Endothelial cell of umbilical vein (primary cell): ENCODE results near the gene GPR37L1. TPM values are rescaled to one million over a fixed set of nuclear protein-coding genes. Genes with fewer than 3 reads are reported as not detected.

Experiments used
- BruUV-seq: library from RNA; stranded (reverse); fragments of 400-500 nt; replicated peaks from 2 replicates; lab custom pipeline; 2021; lab: Mats Ljungman, UMichigan
- CTCF ChIA-PET: fragments of 300-600, 350-600 bp; sonication (Branson Sonifier 250); formaldehyde crosslinking; loops from one replicate; lab custom pipeline; 2021; ENCODE audit warnings: antibody characterized with exemption, inconsistent platforms; lab: Charles Lee
- POLR2A ChIA-PET: fragments of 300-600, 350-600 bp; sonication (Branson Sonifier 250); formaldehyde crosslinking; loops from one replicate; lab custom pipeline; 2021; ENCODE audit warnings: antibody characterized with exemption, inconsistent platforms; lab: Charles Lee
- DNase-seq: peaks from one replicate; pipeline ENCODE4 v3.0.0-alpha.2; 2011; ENCODE audit warnings: low read depth, low spot score
- FAIRE-seq: peaks from 2 replicates; lab custom pipeline; 2011; peaks lifted over from hg19 to GRCh38; lab: Jason Lieb, UNC
- H2AFZ ChIP-seq: 2 replicates; pipeline ENCODE4 v1.6.0; 2012; ENCODE audit warnings: low read depth, low read length, control low read depth, inconsistent platforms
- H3K27ac ChIP-seq: 2 replicates; pipeline ENCODE4 v1.5.1; 2011; ENCODE audit warnings: low read depth, mild to moderate bottlenecking, control low read depth, low read length, moderate library complexity; ENCODE audit not compliant: insufficient read depth
- H3K27me3 ChIP-seq, 2 experiments: 2 replicates each; pipeline versions ENCODE4 v1.6.0 to v1.6.1; 2011; ENCODE audit warnings: low read length in 2 of 2, mixed read lengths in 1 of 2; ENCODE audit not compliant: control insufficient read depth in 2 of 2, insufficient read depth in 2 of 2
- H3K36me3 ChIP-seq, 2 experiments: 2 replicates in 1 of 2; 3 replicates in 1 of 2; pipeline ENCODE4 v1.5.1; 2011; ENCODE audit warnings: low read length in 2 of 2, mild to moderate bottlenecking in 1 of 2, moderate library complexity in 1 of 2; ENCODE audit not compliant: control insufficient read depth in 2 of 2, insufficient read depth in 2 of 2; ENCODE audit errors: extremely low read depth in 1 of 2
- H3K4me1 ChIP-seq: 3 replicates; pipeline ENCODE4 v1.5.1; 2011; ENCODE audit warnings: mild to moderate bottlenecking, low read length; ENCODE audit not compliant: control insufficient read depth, insufficient read depth; ENCODE audit errors: extremely low read depth
- H3K4me2 ChIP-seq: 2 replicates; pipeline ENCODE4 v1.6.1; 2011; ENCODE audit warnings: low read length, control low read depth, mixed read lengths; ENCODE audit not compliant: insufficient read depth
- H3K4me3 ChIP-seq, 3 experiments: fragments of 200-600 bp in 1 of 3; sonication (generic), shearing (Covaris generic) in 1 of 3; replicated peaks in 1 of 3; 2 replicates each; pipeline ENCODE4 v1.5.1; 2011 to 2016; ENCODE audit warnings: control low read depth in 3 of 3, low read length in 3 of 3, mild to moderate bottlenecking in 2 of 3, inconsistent platforms in 1 of 3, low read depth in 1 of 3, moderate library complexity in 1 of 3; ENCODE audit not compliant: insufficient read depth in 1 of 3
- H3K79me2 ChIP-seq: 2 replicates; pipeline ENCODE4 v1.6.0; 2012; ENCODE audit warnings: low read length, inconsistent platforms; ENCODE audit not compliant: control insufficient read depth, insufficient read depth
- H3K9ac ChIP-seq: replicated peaks from 2 replicates; pipeline ENCODE3; 2011; ENCODE audit warnings: low read length, control low read depth; ENCODE audit not compliant: insufficient read depth; ENCODE audit errors: extremely low read depth
- H3K9me1 ChIP-seq: replicated peaks from 3 replicates; pipeline ENCODE4 v1.6.0; 2011; ENCODE audit warnings: mild to moderate bottlenecking, low read length; ENCODE audit not compliant: control insufficient read depth, insufficient read depth; ENCODE audit errors: extremely low read depth
- H3K9me3 ChIP-seq: replicated peaks from 2 replicates; pipeline ENCODE4 v1.5.1; 2012; ENCODE audit warnings: low read length, inconsistent platforms; ENCODE audit not compliant: control insufficient read depth, insufficient read depth
- H4K20me1 ChIP-seq: replicated peaks from 2 replicates; pipeline ENCODE3; 2011; ENCODE audit warnings: mild to moderate bottlenecking, low read length; ENCODE audit not compliant: control insufficient read depth, insufficient read depth; ENCODE audit errors: extremely low read depth
- FOS ChIP-seq: IDR thresholded peaks from 2 replicates; pipeline ENCODE4 v1.6.1; 2011; ENCODE audit warnings: mild to moderate bottlenecking, low read length, moderate library complexity, borderline replicate concordance; ENCODE audit not compliant: insufficient read depth
- POLR2A ChIP-seq: IDR thresholded peaks from 2 replicates; pipeline ENCODE4 v1.6.1; 2012; ENCODE audit warnings: low read depth, mild to moderate bottlenecking, control low read depth, low read length
- POLR2AphosphoS5 ChIP-seq: IDR thresholded peaks from 2 replicates; pipeline ENCODE4 v1.6.1; 2012; ENCODE audit warnings: low read depth, mild to moderate bottlenecking, control low read depth, low read length, moderate library complexity; ENCODE audit not compliant: insufficient read depth
- dilution Hi-C: fragments of 300-500 bp; cut with MboI; formaldehyde crosslinking; loops from one replicate; pipeline ENCODE4 v1.15.0; 2019; ENCODE audit warnings: low sequenced_read_pairs; ENCODE audit not compliant: extremely low pct_ligation_motif_present
- intact Hi-C: fragments of 100-400 bp; cut with micrococcal nuclease; formaldehyde crosslinking; loops from one replicate; pipeline ENCODE4 v1.10.0; 2022
- polyA plus RNA-seq, 4 experiments: library from polyadenylated mRNA; depleted of rRNA in 3 of 4; stranded (reverse) in 3 of 4; unstranded in 1 of 4; fragments of >200 nt; gene quantifications; 2 replicates each; pipeline versions ENCODE4 v1.2.1 to v1.2.3, GENCODE V29; 2011 to 2012; ENCODE audit warnings: missing spikeins in 1 of 4
- total RNA-seq: library from RNA; stranded (reverse); gene quantifications from 2 replicates; pipeline ENCODE4 v1.2.3, GENCODE V29; 2021

Gene GPR37L1
- total and polyA plus RNA-seq, 2 donors (not counting 3 experiments of a cell fraction or from before 2014, with no cell fraction given): not detected

DNA sequence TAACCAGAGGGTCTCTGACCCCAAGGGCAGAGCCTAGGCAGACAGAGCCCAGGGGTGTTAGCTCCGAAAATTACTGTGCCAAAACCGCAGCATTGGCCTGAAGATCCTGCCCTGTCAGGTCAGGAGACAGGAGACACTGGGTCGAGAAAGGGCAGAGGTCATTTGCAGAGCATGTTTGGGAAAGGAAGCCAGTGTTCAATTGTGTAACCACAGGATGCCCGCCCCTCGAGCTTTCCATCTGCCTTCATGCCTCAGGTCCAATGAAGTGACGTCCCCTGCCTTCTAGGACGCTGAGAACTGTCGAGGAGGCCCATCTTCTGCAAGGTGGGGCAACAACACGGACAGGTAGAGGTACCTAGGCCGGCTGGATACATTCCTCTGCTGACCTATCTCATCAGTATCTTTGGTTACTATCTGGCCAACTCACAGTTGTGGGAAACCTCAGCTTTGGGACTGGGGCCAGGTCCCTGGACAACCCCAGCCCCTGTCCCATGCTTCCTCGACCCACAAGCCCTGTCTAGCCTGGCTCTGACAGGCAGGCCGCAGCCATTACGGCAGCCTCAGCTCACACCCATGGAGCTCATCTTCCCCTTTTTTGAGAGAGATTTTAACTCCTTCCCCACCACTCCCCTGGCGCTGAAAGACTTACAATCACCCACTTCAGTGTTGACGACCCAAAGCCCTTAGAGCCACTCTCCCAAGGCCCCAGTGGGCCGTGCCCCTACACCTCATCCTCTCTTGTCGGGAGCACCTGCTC lies 20.5 kb downstream of the GPR37L1 start:
- dilution Hi-C loops: no loop called here
- FAIRE-seq (peak; percentile 83), DNase-seq (peak; percentile 14)
- H3K9me1 ChIP-seq: no peaks in the 10 kb centered on the region
- H3K36me3 ChIP-seq: peaks cover 0 to 4% of the 10 kb centered on the region in 2 experiments
- H3K4me2 ChIP-seq: peak overlapping the region; percentile 90
- no peaks in the 10 kb centered on the region for H3K9me3 ChIP-seq
- no peak for TF ChIP-seq FOS
- TF ChIP-seq POLR2AphosphoS5: peak; percentile 14
- intact Hi-C loops: loop anchor here (1.0 kb wide), 1 partner anchor 8 kb away; no protein-coding TSS in a partner anchor
- peak overlapping the region; percentile 81 for H3K9ac ChIP-seq
- H3K27ac ChIP-seq: peak overlapping the region; percentile 52
- peak overlapping the region; percentile 68 to 94 (median 77) for H3K4me3 ChIP-seq
- peaks cover 21% of the 10 kb centered on the region for H3K4me1 ChIP-seq
- H3K27me3 ChIP-seq: no peaks in the 10 kb centered on the region
- no TSS peak for BruUV-seq
- POLR2A ChIA-PET: no interaction called here
- no peak overlapping the region for H2AFZ ChIP-seq
- H4K20me1 ChIP-seq: peaks cover 6% of the 10 kb centered on the region
- H3K79me2 ChIP-seq: peaks cover 58% of the 10 kb centered on the region
- CTCF ChIA-PET: interaction anchor here (0.7 to 2.2 kb wide), 3 partner anchors 8 to 17 kb away, joined by 3 to 13 read pairs (median 4); partner anchors contain the start of gene PTPN7

DNA sequence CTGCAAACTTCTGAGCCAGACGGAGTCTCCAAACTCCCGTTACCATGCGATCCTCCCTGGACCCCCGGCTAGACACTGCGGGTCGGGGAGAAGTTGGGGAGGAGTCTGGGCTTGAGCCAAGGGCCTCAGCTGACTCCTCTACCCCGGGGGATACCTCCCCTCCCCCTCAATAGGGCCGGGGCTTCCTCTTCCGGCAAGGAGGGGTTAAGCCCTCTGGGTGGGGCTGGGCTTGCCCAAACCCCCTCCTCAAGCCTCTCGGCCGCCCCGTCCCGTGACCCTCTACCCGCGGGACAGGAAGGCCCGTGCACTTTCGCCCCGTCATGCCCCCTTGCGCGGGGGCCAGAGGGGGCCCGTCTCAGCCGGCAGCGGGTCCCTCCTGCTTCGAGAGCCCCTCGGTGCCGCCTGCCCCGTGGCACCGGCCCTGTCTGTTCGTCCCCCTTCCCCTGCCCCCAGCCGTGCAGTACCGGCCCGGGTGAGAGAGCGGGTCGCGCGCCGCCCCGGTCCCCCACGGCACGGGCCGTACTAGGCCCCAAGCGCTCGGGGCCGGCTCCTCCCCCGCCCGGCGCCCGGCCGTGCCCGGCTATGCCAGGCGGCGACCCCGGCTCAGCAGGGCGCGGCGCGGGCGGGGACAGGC lies 21.2 kb downstream of the GPR37L1 start:
- CTCF ChIA-PET: interaction anchor here (0.7 to 1.6 kb wide), 3 partner anchors 8 to 16 kb away, joined by 3 to 4 read pairs (median 4); partner anchors contain the start of gene PTPN7
- no peaks in the 10 kb centered on the region for H3K9me3 ChIP-seq
- H4K20me1 ChIP-seq: peaks cover 6% of the 10 kb centered on the region
- H3K4me2 ChIP-seq: peak overlapping the region; percentile 90
- no peaks in the 10 kb centered on the region for H3K27me3 ChIP-seq
- dilution Hi-C loops (no loop called here), intact Hi-C loops (loop anchor here (1.0 kb wide), 1 partner anchor 9 kb away; no protein-coding TSS in a partner anchor)
- H3K36me3 ChIP-seq: peaks cover 0 to 2% of the 10 kb centered on the region in 2 experiments
- peak overlapping the region; percentile 68 to 94 (median 77) for H3K4me3 ChIP-seq
- POLR2A ChIA-PET: no interaction called here
- peak; percentile 30 for DNase-seq
- peaks cover 51% of the 10 kb centered on the region for H3K79me2 ChIP-seq
- FAIRE-seq: peak; percentile 72
- no peaks in the 10 kb centered on the region for H3K9me1 ChIP-seq
- H3K4me1 ChIP-seq: peaks cover 21% of the 10 kb centered on the region
- H3K9ac ChIP-seq: peak overlapping the region; percentile 81
- peak overlapping the region; percentile 52 for H3K27ac ChIP-seq
- BruUV-seq: no TSS peak
- H2AFZ ChIP-seq: peak overlapping the region; percentile 96
- TF ChIP-seq POLR2A (no peak), POLR2AphosphoS5 (peak; percentile 22)
